Neuronal stem cell (in vitro differentiated cells): ENCODE measurements around the gene HAUS8.

ENCODE experiments used
- DNase-seq: peaks from one replicate; pipeline ENCODE4 v3.0.0-alpha.2; 2013; ENCODE audit warnings: low spot score
- H2AFZ ChIP-seq: one replicate; pipeline ENCODE4 v1.6.1; 2013; ENCODE audit warnings: mild to moderate bottlenecking, low read length, inconsistent platforms
- H2AK5ac ChIP-seq: 2 replicates; pipeline ENCODE4 v1.6.1; 2013; ENCODE audit warnings: low read depth, mild to moderate bottlenecking, inconsistent platforms, low read length, moderate library complexity, mixed read lengths
- H2BK120ac ChIP-seq: 2 replicates; pipeline ENCODE4 v1.6.1; 2013; ENCODE audit warnings: low read depth, mild to moderate bottlenecking, inconsistent platforms, low read length, moderate library complexity, mixed read lengths
- H2BK12ac ChIP-seq: one replicate; pipeline ENCODE4 v1.6.1; 2013; ENCODE audit warnings: low read length, inconsistent platforms
- H2BK15ac ChIP-seq: 2 replicates; pipeline ENCODE4 v1.6.1; 2013; ENCODE audit warnings: mild to moderate bottlenecking, low read length, inconsistent platforms, mixed read lengths
- H2BK5ac ChIP-seq: one replicate; pipeline ENCODE4 v1.6.1; 2013; ENCODE audit warnings: inconsistent platforms, mild to moderate bottlenecking, low read length, moderate library complexity
- H3K14ac ChIP-seq: one replicate; pipeline ENCODE4 v1.6.1; 2013; ENCODE audit warnings: low read length, inconsistent platforms
- H3K18ac ChIP-seq: 2 replicates; pipeline ENCODE4 v1.6.1; 2013; ENCODE audit warnings: low read length, inconsistent platforms
- H3K23ac ChIP-seq: 2 replicates; pipeline ENCODE4 v1.6.1; 2013; ENCODE audit warnings: low read depth, mild to moderate bottlenecking, mixed read lengths, low read length, inconsistent platforms; ENCODE audit not compliant: poor library complexity
- H3K27ac ChIP-seq: replicated peaks from 3 replicates; pipeline ENCODE4 v1.5.1; 2013; ENCODE audit warnings: low read length, inconsistent platforms
- H3K27me3 ChIP-seq, 3 experiments: 2 replicates each; pipeline ENCODE4 v1.6.1; 2013; ENCODE audit warnings: low read length in 3 of 3, mild to moderate bottlenecking in 2 of 3, inconsistent platforms in 1 of 3, low read depth in 1 of 3, mixed read lengths in 1 of 3, moderate library complexity in 1 of 3; ENCODE audit not compliant: control insufficient read depth in 3 of 3, insufficient read depth in 3 of 3
- H3K36me3 ChIP-seq, 2 donors: replicated peaks in 1 of 2; 2 replicates each; pipeline ENCODE4 v1.6.1; 2013; ENCODE audit warnings: low read length in 2 of 2; ENCODE audit not compliant: control insufficient read depth in 2 of 2, insufficient read depth in 2 of 2
- H3K4ac ChIP-seq: 2 replicates; pipeline ENCODE4 v1.6.1; 2013; ENCODE audit warnings: inconsistent platforms, mild to moderate bottlenecking, low read length, moderate library complexity
- H3K4me1 ChIP-seq, 2 donors: 1 replicate in 1 of 2; 2 replicates in 1 of 2; pipeline ENCODE4 v1.6.1; 2013; ENCODE audit warnings: low read length in 2 of 2, low read depth in 1 of 2; ENCODE audit not compliant: control insufficient read depth in 2 of 2, insufficient read depth in 1 of 2
- H3K4me2 ChIP-seq: one replicate; pipeline ENCODE4 v1.6.1; 2013; ENCODE audit warnings: mild to moderate bottlenecking, low read length, inconsistent platforms; ENCODE audit not compliant: insufficient read depth, poor library complexity, severe bottlenecking
- H3K4me3 ChIP-seq, 2 donors: 2 replicates each; pipeline ENCODE4 v1.5.1; 2013; ENCODE audit warnings: low read length in 2 of 2, mild to moderate bottlenecking in 2 of 2, inconsistent platforms in 1 of 2, moderate library complexity in 1 of 2
- H3K79me1 ChIP-seq: one replicate; pipeline ENCODE4 v1.6.1; 2013; ENCODE audit warnings: low read depth, mild to moderate bottlenecking, inconsistent platforms, low read length, moderate library complexity
- H3K9ac ChIP-seq: one replicate; pipeline ENCODE4 v1.6.1; 2013; ENCODE audit warnings: mild to moderate bottlenecking, low read depth, low read length, inconsistent platforms; ENCODE audit not compliant: poor library complexity
- H3K9me3 ChIP-seq, 2 donors: replicated peaks in 1 of 2; 2 replicates each; pipeline versions ENCODE3 to v1.6.1; 2013; ENCODE audit warnings: low read length in 2 of 2, mild to moderate bottlenecking in 2 of 2, inconsistent platforms in 1 of 2, low read depth in 1 of 2, mixed read lengths in 1 of 2, moderate library complexity in 1 of 2; ENCODE audit not compliant: control insufficient read depth in 2 of 2, insufficient read depth in 1 of 2
- H4K8ac ChIP-seq: one replicate; pipeline ENCODE4 v1.6.1; 2013; ENCODE audit warnings: low read depth, mild to moderate bottlenecking, inconsistent platforms, low read length, moderate library complexity
- H4K91ac ChIP-seq: one replicate; pipeline ENCODE4 v1.6.1; 2013; ENCODE audit warnings: low read length, low read depth, mild to moderate bottlenecking, inconsistent platforms; ENCODE audit not compliant: poor library complexity
- WGBS, 2 donors: extraction: QIAGEN DNeasy Blood & Tissue Kit; methylation state at CpG; one replicate each; pipeline ENCODE4 v1.1.7; 2013; ENCODE audit warnings: missing lambda C conversion rate in 2 of 2, mixed read lengths in 1 of 2; ENCODE audit not compliant: insufficient read length in 2 of 2, insufficient replicate concordance in 1 of 2; ENCODE audit errors: extremely low coverage in 2 of 2; 5-methylcytosine and 5-hydroxymethylcytosine counted together

HAUS8 gene

DNA sequence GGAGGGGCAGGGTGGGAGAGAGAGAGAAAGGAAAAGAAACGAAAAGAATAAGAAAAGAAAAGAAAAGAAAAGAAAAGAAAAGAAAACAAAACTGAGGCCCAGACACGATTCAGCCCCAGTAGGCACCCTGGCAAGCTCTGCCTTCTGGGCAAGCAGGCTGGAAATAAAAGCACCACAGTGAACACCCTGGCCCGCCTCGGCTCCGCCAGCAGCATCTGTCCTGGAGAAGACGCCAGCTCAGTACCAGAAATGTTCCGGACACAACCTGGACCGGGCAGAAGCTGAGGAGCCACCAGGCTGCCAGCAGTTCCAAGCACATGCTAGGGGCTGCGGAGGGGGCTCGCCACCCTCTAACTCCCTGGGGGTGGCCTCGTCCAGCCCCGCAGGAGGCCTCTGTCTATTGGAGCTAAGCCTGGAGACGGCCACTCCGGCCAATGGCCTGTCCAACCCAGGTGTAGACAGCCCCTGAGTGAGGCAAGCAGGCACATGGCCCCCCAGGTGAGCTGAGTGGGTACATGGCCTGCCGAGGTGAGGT lies 37.2 kb downstream of the HAUS8 start:
- H4K8ac ChIP-seq = no peak overlapping the region
- 100% methylated on average over 1 of the region's 15 CpGs; no CpG with 5 or more reads in 1 of the 2 donors for WGBS, 2 donors
- H2BK12ac ChIP-seq = peak overlapping the region; percentile 81
- peak overlapping the region; percentile 75 for H3K18ac ChIP-seq
- no peak overlapping the region for H3K4me3 ChIP-seq
- no peak overlapping the region for H3K4me2 ChIP-seq
- no peak overlapping the region for H2AFZ ChIP-seq
- no peak overlapping the region for H3K23ac ChIP-seq
- H2BK15ac ChIP-seq = peak overlapping the region; percentile 77
- no peak for DNase-seq
- no peak overlapping the region for H4K91ac ChIP-seq
- H3K4ac ChIP-seq = no peak overlapping the region
- no peak overlapping the region for H3K9ac ChIP-seq
- no peaks in the 10 kb centered on the region for H3K36me3 ChIP-seq
- no peak overlapping the region for H2BK5ac ChIP-seq
- peaks cover 6 to 9% of the 10 kb centered on the region in 2 donors for H3K4me1 ChIP-seq
- H2BK120ac ChIP-seq = no peak overlapping the region
- H2AK5ac ChIP-seq = peak overlapping the region; percentile 76
- H3K79me1 ChIP-seq = no peaks in the 10 kb centered on the region
- no peak overlapping the region for H3K14ac ChIP-seq
- no peaks in the 10 kb centered on the region for H3K27me3 ChIP-seq
- no peaks in the 10 kb centered on the region for H3K9me3 ChIP-seq
- no peak overlapping the region for H3K27ac ChIP-seq

- no peak overlapping the region for H3K4me2 ChIP-seq
- H3K4ac ChIP-seq = no peak overlapping the region
- no CpG with 5 or more reads among the region's 6 CpGs for WGBS, 2 donors
- H2BK12ac ChIP-seq = peak overlapping the region; percentile 2
- peaks cover 0 to 4% (median 0%) of the 10 kb centered on the region in 3 experiments for H3K27me3 ChIP-seq
- no peak for DNase-seq
- no peak overlapping the region for H3K4me3 ChIP-seq
- H3K36me3 ChIP-seq = no peaks in the 10 kb centered on the region
- H3K9ac ChIP-seq = no peak overlapping the region
- no peaks in the 10 kb centered on the region for H3K9me3 ChIP-seq
- peak overlapping the region; percentile 16 for H2AK5ac ChIP-seq
- no peaks in the 10 kb centered on the region for H3K79me1 ChIP-seq
- H3K27ac ChIP-seq = no peak overlapping the region
- no peak overlapping the region for H4K8ac ChIP-seq
- peaks cover 5 to 6% of the 10 kb centered on the region in 2 donors for H3K4me1 ChIP-seq
- H2AFZ ChIP-seq = no peak overlapping the region
- no peak overlapping the region for H3K14ac ChIP-seq
- peak overlapping the region; percentile 22 for H3K23ac ChIP-seq
- H2BK5ac ChIP-seq = no peak overlapping the region
- peak overlapping the region; percentile 85 for H3K18ac ChIP-seq
- peak overlapping the region; percentile 46 for H4K91ac ChIP-seq
- H2BK120ac ChIP-seq = no peak overlapping the region
- H2BK15ac ChIP-seq = peak overlapping the region; percentile 3
Observed at GRCh38 chr19:17037184-17037583, 38.1 kb downstream of the HAUS8 start.

DNA sequence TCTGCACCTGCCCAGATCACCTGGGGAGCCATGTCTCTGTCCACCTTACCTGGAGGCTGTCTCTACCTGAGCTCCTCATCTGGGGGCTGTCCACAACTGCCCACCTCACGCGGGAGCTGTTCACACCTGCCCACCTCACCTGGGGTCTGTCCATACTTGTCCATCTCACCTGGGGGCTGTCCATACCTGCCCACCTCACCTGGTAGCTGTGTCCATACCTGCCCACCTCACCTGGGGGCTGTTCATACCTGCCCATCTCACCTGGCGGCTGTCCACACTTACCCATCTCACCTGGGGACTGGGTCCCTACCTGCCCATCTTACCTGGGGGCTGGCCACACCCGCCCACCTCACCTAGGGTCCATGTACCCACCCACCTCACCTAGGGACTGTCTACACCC lies 38.6 kb downstream of the HAUS8 start:
- Histone ChIP-seq H3K4me2 (no peak overlapping the region), H3K27me3 (peaks cover 0 to 4% (median 0%) of the 10 kb centered on the region in 3 experiments), H3K36me3 (no peaks in the 10 kb centered on the region), H3K79me1 (no peaks in the 10 kb centered on the region), H3K4me3 (no peak overlapping the region), H3K4ac (no peak overlapping the region), H4K8ac (no peak overlapping the region), H4K91ac (peak overlapping the region; percentile 46), H3K23ac (peak overlapping the region; percentile 22), H2BK5ac (no peak overlapping the region), H3K27ac (no peak overlapping the region), H3K18ac (no peak overlapping the region), H2AK5ac (peak overlapping the region; percentile 16), H3K9ac (no peak overlapping the region), H2BK12ac (no peak overlapping the region), H3K9me3 (no peaks in the 10 kb centered on the region), H2BK15ac (peak overlapping the region; percentile 3), H3K4me1 (peaks cover 0 to 1% of the 10 kb centered on the region in 2 donors), H2AFZ (peak overlapping the region; percentile 61), H3K14ac (no peak overlapping the region), H2BK120ac (no peak overlapping the region)
- no peak for DNase-seq
- WGBS, 2 donors = no CpG with 5 or more reads among the region's 4 CpGs

GRCh38 chr19:17035842-17036424 lies 39.3 kb downstream of the HAUS8 start:
- no peak overlapping the region for H4K91ac ChIP-seq
- no peak overlapping the region for H3K4me3 ChIP-seq
- no peak overlapping the region for H2BK120ac ChIP-seq
- H3K4me1 ChIP-seq = no peaks in the 10 kb centered on the region
- peaks cover 0 to 4% (median 0%) of the 10 kb centered on the region in 3 experiments for H3K27me3 ChIP-seq
- peak overlapping the region; percentile 5 for H2BK12ac ChIP-seq
- H3K36me3 ChIP-seq = no peaks in the 10 kb centered on the region
- no peak overlapping the region for H3K9ac ChIP-seq
- H2BK15ac ChIP-seq = peak overlapping the region; percentile 8
- no peak overlapping the region for H3K23ac ChIP-seq
- peak overlapping the region; percentile 50 for H3K18ac ChIP-seq
- no peak overlapping the region for H3K27ac ChIP-seq
- no CpG with 5 or more reads among the region's 15 CpGs for WGBS, 2 donors
- H3K4me2 ChIP-seq = no peak overlapping the region
- H2AFZ ChIP-seq = peak overlapping the region; percentile 61
- H4K8ac ChIP-seq = no peak overlapping the region
- H3K14ac ChIP-seq = no peak overlapping the region
- no peaks in the 10 kb centered on the region for H3K9me3 ChIP-seq
- H2AK5ac ChIP-seq = peak overlapping the region; percentile 16
- DNase-seq = no peak
- no peak overlapping the region for H3K4ac ChIP-seq
- no peaks in the 10 kb centered on the region for H3K79me1 ChIP-seq
- no peak overlapping the region for H2BK5ac ChIP-seq
